CD8-positive, alpha-beta memory T cell (primary cell): Measurements from ENCODE around the gene PSMB7. TPM values are rescaled to one million over a fixed set of nuclear protein-coding genes. Genes with fewer than 3 reads are reported as not detected.

Source experiments
- CTCF ChIA-PET: fragments of 350-600 bp; sonication (Branson Sonifier 250); formaldehyde crosslinking; loops from one replicate; lab custom pipeline; 2021; ENCODE audit warnings: antibody characterized with exemption; lab: Charles Lee
- POLR2A ChIA-PET: fragments of 350-600 bp; sonication (Branson Sonifier 250); formaldehyde crosslinking; loops from one replicate; lab custom pipeline; 2021; ENCODE audit warnings: antibody characterized with exemption; lab: Charles Lee
- DNase-seq, 5 donors: peaks; one replicate each; pipeline versions ENCODE4 v3.0.0 to v3.0.0-alpha.2; 2020 to 2022; ENCODE audit warnings: mixed read lengths in 1 of 5
- H3K27ac ChIP-seq: one replicate; pipeline ENCODE4 v1.7.0; 2013; ENCODE audit warnings: low read depth, mild to moderate bottlenecking, low read length, moderate library complexity
- H3K27me3 ChIP-seq: 2 replicates; pipeline ENCODE4 v1.7.0; 2013; ENCODE audit warnings: low read length, mild to moderate bottlenecking; ENCODE audit not compliant: insufficient read depth, poor library complexity, severe bottlenecking
- H3K36me3 ChIP-seq: 2 replicates; pipeline ENCODE4 v1.7.0; 2013; ENCODE audit warnings: mild to moderate bottlenecking, low read length, moderate library complexity; ENCODE audit not compliant: insufficient read depth
- H3K4me1 ChIP-seq: 2 replicates; pipeline ENCODE4 v1.7.0; 2013; ENCODE audit warnings: mild to moderate bottlenecking, low read length, moderate library complexity; ENCODE audit not compliant: insufficient read depth
- H3K4me3 ChIP-seq: 2 replicates; pipeline ENCODE4 v1.7.0; 2013; ENCODE audit warnings: mild to moderate bottlenecking, low read length
- H3K9me3 ChIP-seq: 2 replicates; pipeline ENCODE4 v1.7.0; 2013; ENCODE audit warnings: mild to moderate bottlenecking, low read length
- H3K27ac Mint-ChIP-seq, 8 donors: one replicate each; pipeline ENCODE4 v1.8.0; 2020 to 2021; ENCODE audit warnings: mixed read lengths in 8 of 8, mild to moderate bottlenecking in 6 of 8, inconsistent platforms in 3 of 8, moderate library complexity in 3 of 8
- H3K27me3 Mint-ChIP-seq, 2 donors: one replicate each; pipeline ENCODE4 v1.8.0; 2020 to 2021; ENCODE audit warnings: mixed read lengths in 2 of 2, mild to moderate bottlenecking in 1 of 2, moderate library complexity in 1 of 2
- H3K36me3 Mint-ChIP-seq, 3 donors: one replicate each; pipeline ENCODE4 v1.8.0; 2020 to 2021; ENCODE audit warnings: mixed read lengths in 3 of 3, inconsistent platforms in 1 of 3, mild to moderate bottlenecking in 1 of 3
- H3K4me1 Mint-ChIP-seq, 3 donors: one replicate each; pipeline ENCODE4 v1.8.0; 2020 to 2021; ENCODE audit warnings: mixed read lengths in 3 of 3, inconsistent platforms in 1 of 3, mild to moderate bottlenecking in 1 of 3
- H3K4me3 Mint-ChIP-seq, 7 donors: one replicate each; pipeline ENCODE4 v1.8.0; 2020 to 2021; ENCODE audit warnings: mixed read lengths in 7 of 7, mild to moderate bottlenecking in 6 of 7, moderate library complexity in 4 of 7, inconsistent platforms in 2 of 7
- H3K9me3 Mint-ChIP-seq, 5 donors: one replicate each; pipeline ENCODE4 v1.8.0; 2020 to 2022; ENCODE audit warnings: mixed read lengths in 5 of 5, mild to moderate bottlenecking in 3 of 5, moderate library complexity in 2 of 5, inconsistent platforms in 1 of 5
- polyA plus RNA-seq: library from polyadenylated mRNA; unstranded; fragments of 300-500 nt; fragmentation: Illumina TruSeq; gene quantifications from one replicate; pipeline ENCODE4 v1.2.3, GENCODE V29; 2021
- total RNA-seq, 2 experiments: library from RNA; stranded (reverse); gene quantifications; one replicate each; pipeline ENCODE4 v1.2.3, GENCODE V29; 2021

PSMB7 gene
- total and polyA plus RNA-seq, 3 experiments from 2014 or later, result 161 to 215 (median 215) TPM

DNA sequence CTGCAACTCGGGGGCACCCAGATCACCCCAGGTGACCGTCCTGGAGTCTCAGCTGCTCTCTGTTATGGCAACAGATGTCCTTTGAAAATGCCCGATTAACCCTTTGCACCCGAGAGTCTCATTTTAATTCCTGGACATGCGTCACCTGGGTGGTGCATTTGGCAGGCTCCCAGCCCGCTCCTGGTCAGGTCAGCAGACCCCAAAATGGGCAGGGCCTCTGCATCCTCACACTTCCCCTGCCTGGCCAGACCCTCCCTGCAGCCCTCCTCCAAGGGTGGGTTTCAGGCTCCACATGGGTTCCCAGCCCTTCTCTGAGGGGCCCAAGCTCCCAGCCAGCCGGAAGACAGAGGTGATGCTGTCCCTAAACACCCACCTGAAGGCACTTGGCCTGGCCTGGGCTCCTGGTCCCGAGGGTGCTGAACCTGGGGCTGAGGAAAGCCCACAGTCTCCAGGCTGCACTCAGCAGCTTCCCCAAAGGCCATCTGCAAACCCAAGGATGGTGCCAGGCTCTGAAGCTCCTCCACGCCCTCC lies 69.4 kb downstream of the PSMB7 start:
- DNase-seq, result peak in 1 of 5 donors; percentile 6
- Mint-ChIP-seq H3K4me3 (no peak overlapping the region), H3K9me3 (no peaks in the 10 kb centered on the region), H3K4me1 (no peaks in the 10 kb centered on the region), H3K36me3 (peaks cover 0 to 52% (median 0%) of the 10 kb centered on the region in 3 donors), H3K27me3 (peaks cover 0 to 2% of the 10 kb centered on the region in 2 donors), H3K27ac (peak overlapping the region in 2 of 8 donors; percentile 71 to 78)
- Histone ChIP-seq H3K27ac (no peak overlapping the region), H3K9me3 (no peaks in the 10 kb centered on the region), H3K36me3 (peaks cover 16% of the 10 kb centered on the region), H3K27me3 (no peaks in the 10 kb centered on the region), H3K4me3 (no peak overlapping the region), H3K4me1 (no peaks in the 10 kb centered on the region)
- ChIA-PET POLR2A (no interaction called here), CTCF (no interaction called here)

DNA sequence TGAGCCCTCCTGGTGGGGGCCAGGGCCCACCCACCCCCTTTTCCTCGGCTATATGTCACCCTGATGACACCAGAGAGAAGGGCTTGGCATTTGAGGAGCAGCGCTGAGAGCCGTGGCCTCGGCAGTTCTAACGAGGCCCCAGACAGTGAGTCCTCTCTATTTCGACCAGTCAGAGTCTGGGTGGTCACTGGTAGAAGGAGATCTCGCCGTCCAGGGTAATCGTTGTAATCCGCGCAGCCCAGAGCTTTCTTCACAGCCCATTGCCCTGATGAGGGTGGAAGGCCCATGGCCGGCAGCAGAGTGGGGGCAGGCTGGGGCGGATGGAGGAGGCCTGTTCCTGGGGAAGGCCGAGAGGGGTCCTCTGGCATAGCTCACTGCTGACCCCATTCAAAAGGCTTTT lies 70.2 kb downstream of the PSMB7 start:
- no peaks in the 10 kb centered on the region for H3K9me3 Mint-ChIP-seq
- peaks cover 0 to 2% of the 10 kb centered on the region in 2 donors for H3K27me3 Mint-ChIP-seq

DNA sequence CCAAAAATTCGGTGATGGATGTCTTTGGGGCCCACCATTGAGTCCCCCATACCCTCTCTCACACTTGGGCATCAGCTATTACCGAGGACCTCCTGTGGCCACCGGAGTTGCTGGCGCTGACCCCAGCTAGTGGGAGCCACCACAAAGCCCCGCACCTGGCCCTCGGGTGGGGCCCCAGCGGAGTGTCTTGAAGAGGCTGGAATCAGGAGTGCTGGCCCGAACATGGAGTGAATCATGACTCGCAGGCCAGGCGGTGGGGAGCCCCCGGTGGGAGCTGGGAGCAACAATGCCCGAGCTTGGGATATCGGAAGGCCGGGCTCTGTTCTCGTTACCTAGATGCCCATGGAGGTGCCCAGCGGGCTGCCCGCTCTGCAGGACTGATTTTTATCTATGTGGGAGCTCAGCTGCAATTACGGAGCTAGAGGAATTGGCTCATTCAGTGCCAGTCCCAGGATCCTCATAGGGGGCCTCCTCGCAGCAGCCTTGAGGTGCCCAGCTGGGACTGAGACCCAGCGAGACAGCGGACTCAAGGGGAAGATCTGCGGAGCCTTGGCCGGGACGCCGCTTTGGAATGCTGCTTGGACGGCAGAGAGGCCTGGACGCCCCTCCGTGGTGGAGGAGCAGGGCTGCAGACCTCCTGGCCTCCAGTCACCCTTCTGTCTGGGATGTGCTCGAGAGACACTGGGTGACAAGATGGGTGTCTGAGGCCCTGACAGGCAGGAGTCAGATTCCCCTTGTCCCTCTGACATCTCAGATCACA lies 70.8 kb downstream of the PSMB7 start:
- no peaks in the 10 kb centered on the region for H3K4me1 ChIP-seq
- H3K27ac Mint-ChIP-seq, result peak overlapping the region in 1 of 8 donors; percentile 14
- H3K27ac ChIP-seq, result no peak overlapping the region
- H3K4me1 Mint-ChIP-seq, result no peaks in the 10 kb centered on the region
- no peak overlapping the region for H3K4me3 ChIP-seq
- no peaks in the 10 kb centered on the region for H3K27me3 ChIP-seq
- H3K36me3 Mint-ChIP-seq, result peaks cover 0 to 41% (median 0%) of the 10 kb centered on the region in 3 donors
- ChIA-PET CTCF (interaction anchor here (1.5 kb wide), 1 partner anchor 217 kb away, joined by 5 read pairs; no protein-coding TSS in a partner anchor), POLR2A (no interaction called here)
- DNase-seq, result peak in 1 of 5 donors; percentile 40
- H3K9me3 Mint-ChIP-seq, result no peaks in the 10 kb centered on the region
- no peaks in the 10 kb centered on the region for H3K9me3 ChIP-seq
- peaks cover 0 to 2% of the 10 kb centered on the region in 2 donors for H3K27me3 Mint-ChIP-seq
- H3K36me3 ChIP-seq, result peaks cover 11% of the 10 kb centered on the region
- H3K4me3 Mint-ChIP-seq, result no peak overlapping the region

More for the DNA sequence above, 70.2 kb downstream of the PSMB7 start:
- DNase-seq, result peak in 1 of 5 donors; percentile 22
- POLR2A ChIA-PET, result no interaction called here
- no peaks in the 10 kb centered on the region for H3K4me1 ChIP-seq
- H3K27ac Mint-ChIP-seq, result peak overlapping the region in 1 of 8 donors; percentile 76
- H3K36me3 ChIP-seq, result peaks cover 11% of the 10 kb centered on the region
- no peak overlapping the region for H3K4me3 ChIP-seq
- no peaks in the 10 kb centered on the region for H3K4me1 Mint-ChIP-seq
- no peak overlapping the region for H3K4me3 Mint-ChIP-seq
- CTCF ChIA-PET, result interaction anchor here (1.5 kb wide), 1 partner anchor 218 kb away, joined by 5 read pairs; no protein-coding TSS in a partner anchor
- no peaks in the 10 kb centered on the region for H3K9me3 ChIP-seq
- H3K27ac ChIP-seq, result no peak overlapping the region
- H3K36me3 Mint-ChIP-seq, result peaks cover 0 to 44% (median 0%) of the 10 kb centered on the region in 3 donors
- H3K27me3 ChIP-seq, result no peaks in the 10 kb centered on the region

DNA sequence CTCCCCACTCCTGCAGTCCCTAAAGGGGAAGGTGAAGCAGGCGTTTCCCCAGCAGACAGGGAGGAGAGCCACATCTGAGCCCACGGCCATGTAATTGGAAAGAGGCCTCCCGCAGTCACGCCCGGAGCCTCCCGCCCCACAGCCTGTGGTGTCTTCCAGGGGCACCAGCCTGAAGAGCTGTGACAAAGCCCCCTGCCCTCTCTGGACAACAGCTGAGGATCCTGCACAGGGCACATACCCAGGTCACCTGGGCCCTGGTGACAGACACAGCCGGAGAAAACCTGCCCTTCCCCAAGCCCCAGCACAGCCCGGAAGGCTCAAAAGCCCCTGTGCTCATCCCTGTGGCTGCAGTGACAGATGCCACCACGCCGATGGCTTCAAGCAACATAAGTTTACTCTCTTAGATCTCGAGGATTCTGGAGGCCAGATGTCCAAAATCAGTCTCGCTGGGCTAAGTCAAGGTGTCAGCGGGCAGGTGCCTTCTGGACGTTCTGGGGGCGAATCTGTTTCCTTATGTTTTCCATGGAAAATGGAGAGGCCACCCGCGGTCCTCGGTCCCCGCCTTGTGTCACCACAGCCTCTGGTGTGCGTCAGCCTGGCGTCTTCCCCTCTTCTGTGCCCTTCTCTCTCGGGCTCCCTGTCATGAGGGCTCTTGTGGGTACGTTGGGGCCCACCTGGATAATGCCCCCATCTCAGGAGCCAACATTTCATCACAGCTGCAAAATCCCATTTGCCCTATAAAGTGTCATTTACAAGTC lies 71.5 kb downstream of the PSMB7 start:
- Mint-ChIP-seq H3K9me3 (no peaks in the 10 kb centered on the region), H3K4me1 (no peaks in the 10 kb centered on the region), H3K36me3 (peaks cover 0 to 34% (median 0%) of the 10 kb centered on the region in 3 donors), H3K27me3 (peaks cover 0 to 2% of the 10 kb centered on the region in 2 donors), H3K27ac (peak overlapping the region in 2 of 8 donors; percentile 14 to 17), H3K4me3 (no peak overlapping the region)
- Histone ChIP-seq H3K4me3 (no peak overlapping the region), H3K36me3 (peaks cover 9% of the 10 kb centered on the region), H3K9me3 (no peaks in the 10 kb centered on the region), H3K27ac (no peak overlapping the region), H3K27me3 (no peaks in the 10 kb centered on the region), H3K4me1 (no peaks in the 10 kb centered on the region)
- no peak for DNase-seq
- ChIA-PET CTCF (interaction anchor here (1.5 kb wide), 1 partner anchor 216 kb away, joined by 5 read pairs; no protein-coding TSS in a partner anchor), POLR2A (no interaction called here)

DNA sequence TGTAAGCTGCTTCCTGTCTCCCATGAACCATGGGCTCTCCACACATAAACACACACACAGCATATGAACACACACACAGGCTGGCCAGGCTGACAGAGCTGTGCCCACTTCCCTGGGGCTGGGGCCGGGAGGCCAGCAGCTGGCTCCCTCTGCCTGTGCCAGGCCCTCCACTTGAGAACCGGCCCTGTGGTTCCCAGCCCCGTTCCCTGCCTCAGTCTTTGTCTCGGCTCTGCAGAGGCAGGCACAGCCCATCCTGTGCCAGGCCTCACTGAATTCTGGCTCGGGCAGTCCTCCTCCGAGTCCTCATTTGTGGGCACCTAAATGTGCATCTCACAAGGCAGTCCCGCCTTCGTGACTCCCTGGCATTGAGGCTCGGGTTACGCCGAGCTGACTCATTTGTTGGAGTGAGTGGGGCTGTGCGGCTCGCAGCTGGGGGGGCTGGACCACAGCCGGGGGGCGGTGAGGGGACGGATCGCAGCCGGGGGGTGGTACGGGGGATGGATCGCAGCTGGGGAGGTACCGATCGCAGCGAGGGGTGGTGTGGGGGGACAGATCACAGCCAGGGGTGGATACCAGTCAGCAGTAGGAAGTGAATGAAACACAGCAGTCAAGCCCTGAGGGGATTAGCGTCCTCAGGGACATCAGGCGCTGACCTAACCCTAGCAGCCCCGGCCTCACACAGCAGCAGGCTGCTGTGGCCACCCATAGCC lies 72.3 kb downstream of the PSMB7 start:
- no peaks in the 10 kb centered on the region for H3K9me3 ChIP-seq
- no peaks in the 10 kb centered on the region for H3K4me1 Mint-ChIP-seq
- DNase-seq, result no peak
- H3K36me3 ChIP-seq, result peaks cover under 1% of the 10 kb centered on the region
- no peak overlapping the region for H3K4me3 Mint-ChIP-seq
- no peaks in the 10 kb centered on the region for H3K27me3 ChIP-seq
- peak overlapping the region in 2 of 8 donors; percentile 21 to 37 for H3K27ac Mint-ChIP-seq
- no peak overlapping the region for H3K4me3 ChIP-seq
- CTCF ChIA-PET, result no interaction called here
- H3K9me3 Mint-ChIP-seq, result no peaks in the 10 kb centered on the region
- H3K27me3 Mint-ChIP-seq, result peaks cover 0 to 4% of the 10 kb centered on the region in 2 donors
- peaks cover 4 to 32% (median 5%) of the 10 kb centered on the region in 3 donors for H3K36me3 Mint-ChIP-seq
- no peak overlapping the region for H3K27ac ChIP-seq
- POLR2A ChIA-PET, result no interaction called here
- no peaks in the 10 kb centered on the region for H3K4me1 ChIP-seq

DNA sequence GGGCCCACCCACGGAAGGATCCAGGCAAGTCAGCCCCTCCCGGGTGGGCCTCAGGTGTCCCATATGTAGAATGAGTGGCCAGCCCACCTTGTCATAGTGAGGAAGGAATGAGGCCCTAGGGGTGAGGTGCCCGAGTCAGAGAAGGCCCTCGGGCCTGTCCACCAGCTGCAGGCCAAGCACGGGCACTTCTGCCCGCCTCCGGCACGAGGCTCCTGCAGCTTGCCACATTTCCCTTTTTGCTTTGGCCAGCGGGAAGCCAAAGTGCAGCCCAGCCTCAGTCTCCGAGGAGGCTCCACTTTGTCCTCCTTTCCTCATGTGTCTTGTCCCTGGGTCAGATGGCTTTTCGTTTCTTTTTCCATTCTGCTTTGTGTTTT lies 72.9 kb downstream of the PSMB7 start:
- H3K27ac ChIP-seq, result no peak overlapping the region

DNA sequence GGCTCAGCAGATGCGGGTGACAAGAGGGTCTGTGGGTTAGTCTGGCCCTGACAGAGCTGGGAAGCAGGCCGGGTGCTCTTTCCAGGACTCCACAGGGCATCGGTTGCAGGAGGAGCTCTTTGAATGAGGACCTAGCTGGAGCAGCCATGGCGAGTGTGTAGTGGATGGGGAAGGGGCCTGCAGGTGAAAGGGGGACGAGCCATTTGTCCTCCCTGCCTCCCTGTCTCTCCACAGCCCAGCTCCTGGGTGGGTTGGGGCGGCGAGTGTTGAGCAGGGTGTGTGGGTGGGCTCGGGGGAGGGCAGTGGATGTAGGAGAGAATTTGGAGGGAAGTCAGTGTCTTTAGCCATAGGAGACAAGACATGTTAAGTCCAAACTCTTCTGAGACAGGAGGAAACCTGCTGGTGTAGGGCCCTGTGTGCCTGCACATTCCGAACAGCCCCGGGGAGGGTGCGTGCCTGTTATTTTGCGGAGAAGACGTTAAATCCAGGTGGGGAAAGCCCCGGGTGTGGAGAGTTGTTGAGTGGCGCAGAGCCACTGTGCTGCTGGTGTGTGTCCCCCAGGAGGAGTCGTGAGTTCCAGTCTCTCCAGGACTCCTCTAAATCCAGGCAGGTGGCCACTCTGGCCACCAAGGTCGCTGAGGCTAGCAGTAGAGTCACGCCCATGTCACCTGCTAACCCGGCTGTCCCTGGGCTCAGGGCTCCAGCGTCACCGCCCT lies 73.6 kb downstream of the PSMB7 start:
- no peak for DNase-seq
- Mint-ChIP-seq H3K36me3 (peaks cover 14 to 30% (median 14%) of the 10 kb centered on the region in 3 donors), H3K9me3 (no peaks in the 10 kb centered on the region), H3K27ac (peak overlapping the region in 1 of 8 donors; percentile 51), H3K27me3 (peaks cover 0 to 2% of the 10 kb centered on the region in 2 donors), H3K4me3 (no peak overlapping the region), H3K4me1 (no peaks in the 10 kb centered on the region)
- Histone ChIP-seq H3K27ac (no peak overlapping the region), H3K9me3 (no peaks in the 10 kb centered on the region), H3K36me3 (no peaks in the 10 kb centered on the region), H3K27me3 (no peaks in the 10 kb centered on the region), H3K4me3 (no peak overlapping the region), H3K4me1 (no peaks in the 10 kb centered on the region)
- ChIA-PET CTCF (no interaction called here), POLR2A (no interaction called here)

More for the DNA sequence above, 72.9 kb downstream of the PSMB7 start:
- ChIA-PET CTCF (no interaction called here), POLR2A (no interaction called here)
- peaks cover 0 to 4% of the 10 kb centered on the region in 2 donors for H3K27me3 Mint-ChIP-seq
- no peaks in the 10 kb centered on the region for H3K9me3 ChIP-seq
- no peaks in the 10 kb centered on the region for H3K4me1 Mint-ChIP-seq
- no peaks in the 10 kb centered on the region for H3K4me1 ChIP-seq
- H3K27ac Mint-ChIP-seq, result peak overlapping the region in 1 of 8 donors; percentile 37
- no peaks in the 10 kb centered on the region for H3K9me3 Mint-ChIP-seq
- DNase-seq, result no peak
- peaks cover 9 to 33% (median 9%) of the 10 kb centered on the region in 3 donors for H3K36me3 Mint-ChIP-seq
- no peaks in the 10 kb centered on the region for H3K36me3 ChIP-seq
- H3K27me3 ChIP-seq, result no peaks in the 10 kb centered on the region
- H3K4me3 Mint-ChIP-seq, result no peak overlapping the region
- H3K4me3 ChIP-seq, result no peak overlapping the region
